Gastroesophageal sphincter (tissue), 4 donors: Measurements from ENCODE around the gene CWC25. TPM values are rescaled to one million over a fixed set of nuclear protein-coding genes. Genes with fewer than 3 reads are reported as not detected.

Experiments
- ATAC-seq: fragments of 150-250 bp; one replicate; pipeline ENCODE4 v1.9.1; 2016; ENCODE audit warnings: mild to moderate bottlenecking, moderate library complexity
- H3K27ac ChIP-seq, 4 donors: fragments of 200-600 bp; sonication (generic) in 3 of 4; 1 replicate in 3 of 4; 2 replicates in 1 of 4; pipeline ENCODE4 v1.5.1; 2016 to 2019
- H3K27me3 ChIP-seq: fragments of 200-600 bp; sonication (generic); one replicate; pipeline ENCODE4 v1.5.1; 2019
- H3K36me3 ChIP-seq, 2 donors: fragments of 200-600 bp; sonication (generic); one replicate each; pipeline ENCODE4 v1.5.1; 2019; ENCODE audit warnings: control low read depth in 1 of 2
- H3K4me1 ChIP-seq, 3 donors: fragments of 200-600 bp; sonication (generic); 1 replicate in 2 of 3; 2 replicates in 1 of 3; pipeline ENCODE4 v1.5.1; 2016 to 2019; ENCODE audit warnings: control low read depth in 2 of 3
- H3K4me3 ChIP-seq, 2 donors: fragments of 200-600 bp; sonication (generic); one replicate each; pipeline ENCODE4 v1.5.1; 2019; ENCODE audit warnings: mild to moderate bottlenecking in 1 of 2, moderate library complexity in 1 of 2
- H3K9me3 ChIP-seq, 3 donors: fragments of 200-600 bp; sonication (generic); one replicate each; pipeline ENCODE4 v1.5.1; 2017 to 2019; ENCODE audit warnings: control low read depth in 2 of 3
- EP300 ChIP-seq: sonication (generic); formaldehyde crosslinking; IDR thresholded peaks from one replicate; pipeline ENCODE4 v1.6.1; 2017; ENCODE audit warnings: antibody characterized with exemption, mild to moderate bottlenecking
- POLR2A ChIP-seq, 2 donors: fragments of 450-650 bp; IDR thresholded peaks; one replicate each; pipeline ENCODE4 v1.6.1; 2017; ENCODE audit warnings: antibody characterized with exemption in 2 of 2, mild to moderate bottlenecking in 2 of 2, moderate library complexity in 1 of 2
- POLR2AphosphoS5 ChIP-seq: sonication (generic); formaldehyde crosslinking; IDR thresholded peaks from one replicate; pipeline ENCODE4 v1.6.1; 2017; ENCODE audit warnings: antibody characterized with exemption
- WGBS, 2 donors: methylation state at CpG; one replicate each; pipeline ENCODE4 v1.1.5; 2018; ENCODE audit warnings: low coverage in 1 of 2; 5-methylcytosine and 5-hydroxymethylcytosine counted together
- total RNA-seq, 4 donors: library from RNA; depleted of rRNA; stranded (reverse); fragments of >200 nt; gene quantifications; one replicate each; pipeline ENCODE4 v1.1.0, GENCODE V29; 2016
- TF ChIP-seq, protein P1 (sequence below), 4 experiments: fragments of 200-600 bp in 2 of 4; fragments of 450-650 bp in 2 of 4; sonication (generic) in 1 of 4; IDR thresholded peaks; one replicate each; pipeline ENCODE4 v1.5.1; 2017 to 2019; ENCODE audit warnings: antibody characterized with exemption in 4 of 4, mild to moderate bottlenecking in 2 of 4, moderate library complexity in 2 of 4

Gene CWC25
- total RNA-seq, 4 donors from 2014 or later, result 13.6 to 35.0 (median 23.3) TPM

DNA sequence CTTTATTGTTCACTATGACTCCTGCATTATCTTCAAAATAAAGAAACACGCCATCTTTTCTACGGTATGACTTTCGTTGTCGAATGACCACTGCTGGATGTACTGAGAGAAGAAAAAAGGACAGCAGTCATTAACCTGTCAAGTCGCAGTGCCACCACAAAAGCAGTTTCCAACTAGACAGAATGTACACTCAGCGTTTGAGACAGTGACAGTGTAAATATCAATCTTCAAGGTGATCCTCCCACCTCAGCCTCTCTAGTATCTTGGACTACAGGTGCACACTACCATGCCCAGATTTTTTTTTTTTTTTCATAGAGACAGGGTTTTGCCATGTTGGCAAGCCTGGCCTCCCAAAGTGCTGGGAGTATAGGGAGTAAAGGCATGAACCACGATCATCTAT, 25.3 kb upstream of the CWC25 start:
- no peaks in the 10 kb centered on the region for H3K27me3 ChIP-seq

DNA sequence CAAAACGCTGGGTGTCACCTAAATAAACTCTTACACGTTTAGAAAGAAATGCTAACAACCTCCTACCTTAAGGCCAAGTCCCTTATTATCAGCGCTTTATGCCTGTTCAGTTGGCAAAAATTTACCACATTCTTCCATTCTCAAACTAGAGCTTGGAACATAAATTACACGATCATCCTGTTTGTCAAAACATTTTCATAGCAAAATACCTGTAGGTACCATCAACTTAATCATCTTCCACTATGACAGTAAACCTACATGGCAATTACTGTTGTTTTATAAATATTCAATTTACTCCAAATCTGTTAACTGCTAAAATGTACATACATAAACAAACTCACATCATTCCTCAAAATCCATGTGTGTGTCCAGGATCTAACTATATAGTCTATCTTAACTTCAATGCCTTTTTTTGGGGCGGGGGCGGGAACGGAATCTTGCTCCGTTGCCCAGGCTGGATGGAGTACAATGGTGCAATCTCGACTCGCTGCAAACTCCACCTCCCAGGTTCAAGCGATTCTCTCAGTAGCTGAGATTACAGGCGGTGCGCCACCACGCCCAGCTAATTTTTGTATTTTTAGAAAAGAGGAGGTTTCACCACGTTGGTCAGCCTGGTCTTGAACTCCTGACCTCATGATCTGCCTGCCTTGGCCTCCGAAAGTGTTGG, 24.0 kb upstream of the CWC25 start:
- peaks cover 4 to 33% (median 21%) of the 10 kb centered on the region in 3 donors for H3K4me1 ChIP-seq
- WGBS, 2 donors, result 66 to 74% methylated on average over 6 to 9 of the region's 16 CpGs
- peaks cover 0 to 60% of the 10 kb centered on the region in 2 donors for H3K36me3 ChIP-seq
- H3K27ac ChIP-seq, result no peak overlapping the region
- H3K27me3 ChIP-seq, result no peaks in the 10 kb centered on the region
- ATAC-seq, result no peak
- H3K4me3 ChIP-seq, result no peak overlapping the region
- no peak for TF ChIP-seq EP300
- no peak for TF ChIP-seq POLR2AphosphoS5
- no peak for TF ChIP-seq POLR2A (IDR thresholded peaks at IDR 0.05)
- TF ChIP-seq, protein P1, sequence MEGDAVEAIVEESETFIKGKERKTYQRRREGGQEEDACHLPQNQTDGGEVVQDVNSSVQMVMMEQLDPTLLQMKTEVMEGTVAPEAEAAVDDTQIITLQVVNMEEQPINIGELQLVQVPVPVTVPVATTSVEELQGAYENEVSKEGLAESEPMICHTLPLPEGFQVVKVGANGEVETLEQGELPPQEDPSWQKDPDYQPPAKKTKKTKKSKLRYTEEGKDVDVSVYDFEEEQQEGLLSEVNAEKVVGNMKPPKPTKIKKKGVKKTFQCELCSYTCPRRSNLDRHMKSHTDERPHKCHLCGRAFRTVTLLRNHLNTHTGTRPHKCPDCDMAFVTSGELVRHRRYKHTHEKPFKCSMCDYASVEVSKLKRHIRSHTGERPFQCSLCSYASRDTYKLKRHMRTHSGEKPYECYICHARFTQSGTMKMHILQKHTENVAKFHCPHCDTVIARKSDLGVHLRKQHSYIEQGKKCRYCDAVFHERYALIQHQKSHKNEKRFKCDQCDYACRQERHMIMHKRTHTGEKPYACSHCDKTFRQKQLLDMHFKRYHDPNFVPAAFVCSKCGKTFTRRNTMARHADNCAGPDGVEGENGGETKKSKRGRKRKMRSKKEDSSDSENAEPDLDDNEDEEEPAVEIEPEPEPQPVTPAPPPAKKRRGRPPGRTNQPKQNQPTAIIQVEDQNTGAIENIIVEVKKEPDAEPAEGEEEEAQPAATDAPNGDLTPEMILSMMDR (IDR thresholded peaks at IDR 0.05), result no peak
- H3K9me3 ChIP-seq, result no peaks in the 10 kb centered on the region

More for the DNA sequence above, 25.3 kb upstream of the CWC25 start:
- Histone ChIP-seq H3K9me3 (no peaks in the 10 kb centered on the region), H3K4me1 (peaks cover 4 to 38% (median 21%) of the 10 kb centered on the region in 3 donors), H3K4me3 (no peak overlapping the region), H3K36me3 (peaks cover 0 to 60% of the 10 kb centered on the region in 2 donors), H3K27ac (no peak overlapping the region)
- WGBS, 2 donors, result 65 to 71% methylated on average over 7 of the region's 7 CpGs
- TF ChIP-seq POLR2AphosphoS5 (no peak), EP300 (no peak), POLR2A (IDR thresholded peaks at IDR 0.05) (no peak)
- TF ChIP-seq, protein P1 (IDR thresholded peaks at IDR 0.05), result no peak
- ATAC-seq, result no peak

DNA sequence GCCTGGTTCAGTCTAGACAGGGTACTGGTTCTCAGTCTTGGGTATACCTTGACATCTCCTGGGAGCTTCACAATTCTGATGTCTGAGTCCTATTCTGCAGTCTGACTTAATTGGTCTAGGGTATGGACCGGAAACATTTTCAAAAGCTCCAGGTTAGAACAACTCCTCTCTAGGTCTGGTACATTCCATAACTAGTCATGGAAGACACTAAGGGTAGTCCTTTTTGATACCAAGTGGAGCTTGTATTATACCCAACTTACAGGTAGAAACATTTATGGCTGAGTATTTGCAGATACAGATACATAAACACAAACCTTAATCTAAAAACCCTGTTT, 23.4 kb upstream of the CWC25 start:
- Histone ChIP-seq H3K27me3 (no peaks in the 10 kb centered on the region), H3K27ac (no peak overlapping the region), H3K36me3 (peaks cover 0 to 60% of the 10 kb centered on the region in 2 donors), H3K9me3 (no peaks in the 10 kb centered on the region), H3K4me3 (no peak overlapping the region), H3K4me1 (peaks cover 4 to 32% (median 21%) of the 10 kb centered on the region in 3 donors)
- 100% methylated on average over 1 of the region's 1 CpG; no CpG with 5 or more reads in 1 of the 2 donors for WGBS, 2 donors
- TF ChIP-seq, protein P1 (IDR thresholded peaks at IDR 0.05), result no peak
- TF ChIP-seq POLR2A (IDR thresholded peaks at IDR 0.05) (no peak), POLR2AphosphoS5 (no peak), EP300 (no peak)
- no peak for ATAC-seq

DNA sequence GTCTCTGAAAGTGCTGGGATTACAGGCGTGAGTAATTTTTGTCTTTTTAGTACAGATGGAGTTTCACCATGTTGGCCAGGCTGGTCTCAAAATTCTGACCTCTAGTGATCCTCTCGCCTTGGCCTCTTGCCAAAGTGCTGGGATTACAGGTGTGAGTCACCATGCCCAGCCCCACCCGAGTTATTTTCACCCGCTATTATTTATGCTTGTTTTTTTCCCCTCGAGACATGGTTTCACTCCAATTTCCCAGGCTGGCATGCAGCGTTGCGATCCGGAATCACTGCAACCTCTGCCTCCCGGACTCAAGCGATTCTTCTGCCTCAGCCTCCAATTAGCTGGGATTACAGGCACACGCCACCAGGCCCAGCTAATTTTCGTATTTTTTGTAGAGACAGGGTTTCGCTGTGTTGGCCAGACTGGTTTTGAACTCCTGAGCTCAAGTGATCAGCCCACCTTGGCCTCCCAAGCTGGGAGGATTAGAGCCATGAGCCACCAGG, 19.2 kb upstream of the CWC25 start:
- Histone ChIP-seq H3K4me1 (no peaks in the 10 kb centered on the region), H3K4me3 (no peak overlapping the region), H3K9me3 (no peaks in the 10 kb centered on the region), H3K27ac (no peak overlapping the region), H3K27me3 (no peaks in the 10 kb centered on the region), H3K36me3 (peaks cover 0 to 29% of the 10 kb centered on the region in 2 donors)
- WGBS, 2 donors, result 55 to 75% methylated on average over 10 to 13 of the region's 13 CpGs
- no peak for ATAC-seq
- TF ChIP-seq POLR2AphosphoS5, result no peak

DNA sequence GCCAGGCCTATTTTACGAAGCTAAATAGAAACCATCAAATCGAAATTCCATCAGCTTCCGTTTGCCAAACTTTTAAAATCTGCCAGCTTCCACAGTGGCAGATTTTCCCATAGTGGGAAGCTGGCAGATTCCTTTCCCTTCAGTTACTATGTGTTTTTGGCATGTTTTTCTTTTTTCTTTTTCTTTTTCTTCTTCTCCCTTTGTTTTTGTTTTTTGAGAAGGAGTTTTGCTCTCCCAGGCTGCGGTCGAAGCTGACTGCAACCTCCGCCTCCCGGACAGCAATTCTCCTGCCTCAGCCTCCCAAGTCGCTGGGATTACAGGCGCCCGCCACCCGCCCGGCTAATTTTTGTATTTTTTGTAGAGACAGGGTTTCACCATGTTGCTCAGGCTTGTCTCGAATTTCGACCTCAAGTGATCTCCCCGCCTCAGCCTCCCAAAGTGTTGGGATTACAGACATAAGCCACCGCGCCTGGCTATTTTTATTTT, 684 bp upstream of the CWC25 start:
- Histone ChIP-seq H3K36me3 (peaks cover 0 to 13% of the 10 kb centered on the region in 2 donors), H3K27me3 (no peaks in the 10 kb centered on the region), H3K27ac (peak overlapping the region; percentile 96 to 98 (median 96)), H3K4me3 (peak overlapping the region; percentile 93 to 97), H3K9me3 (no peaks in the 10 kb centered on the region), H3K4me1 (peaks cover 0 to 32% (median 10%) of the 10 kb centered on the region in 3 donors)
- 77 to 88% methylated on average over 7 to 16 of the region's 17 CpGs for WGBS, 2 donors
- TF ChIP-seq, protein P1 (IDR thresholded peaks at IDR 0.05), result no peak
- TF ChIP-seq POLR2AphosphoS5, result no peak
- TF ChIP-seq EP300, result no peak
- no peak for TF ChIP-seq POLR2A (IDR thresholded peaks at IDR 0.05)
- no peak for ATAC-seq
